OCI-LY3 (cell line): ENCODE results near the gene BCAT1.

Experiments
- H2AFZ ChIP-seq: fragments of 200-600, 300-600 bp; shearing (Covaris generic); 2 replicates; pipeline ENCODE4 v1.6.0; 2014; ENCODE audit warnings: antibody characterized with exemption, low read depth, low read length
- H3K27ac ChIP-seq: fragments of 200-600, 300-600 bp; sonication (generic); 2 replicates; pipeline ENCODE4 v1.5.1; 2014; ENCODE audit warnings: mild to moderate bottlenecking, low read length, moderate library complexity, mixed read lengths
- H3K27me3 ChIP-seq: fragments of 200-600, 300-600 bp; sonication (generic); 2 replicates; pipeline ENCODE4 v1.6.1; 2014; ENCODE audit warnings: low read depth, low read length, mixed read lengths
- H3K36me3 ChIP-seq: fragments of 200-600, 300-600 bp; sonication (generic); replicated peaks from 2 replicates; pipeline ENCODE3; 2014; ENCODE audit warnings: low read depth, low read length, mixed read lengths
- H3K4me1 ChIP-seq: fragments of 300-600, 200-600 bp; sonication (generic); 2 replicates; pipeline ENCODE4 v1.6.1; 2014; ENCODE audit warnings: low read length, mixed read lengths
- H3K4me2 ChIP-seq: fragments of 200-600, 300-600 bp; sonication (generic); 2 replicates; pipeline ENCODE4 v1.6.1; 2014; ENCODE audit warnings: low read length, mixed read lengths
- H3K4me3 ChIP-seq: fragments of 300-600, 200-600 bp; sonication (generic); 2 replicates; pipeline ENCODE4 v1.5.1; 2014; ENCODE audit warnings: antibody characterized with exemption, mild to moderate bottlenecking, low read length, moderate library complexity
- H3K79me2 ChIP-seq: fragments of 300-600, 200-600 bp; shearing (Covaris generic); 2 replicates; pipeline ENCODE4 v1.6.1; 2014; ENCODE audit warnings: mild to moderate bottlenecking, low read length, mixed read lengths
- H3K9ac ChIP-seq: fragments of 300-600, 200-600 bp; shearing (Covaris generic); 2 replicates; pipeline ENCODE4 v1.6.0; 2014; ENCODE audit warnings: mild to moderate bottlenecking, low read length, moderate library complexity
- H3K9me3 ChIP-seq: fragments of 200-600, 300-600 bp; shearing (Covaris generic); 2 replicates; pipeline ENCODE4 v1.6.1; 2014; ENCODE audit warnings: low read length, mixed read lengths; ENCODE audit not compliant: insufficient read depth
- H4K20me1 ChIP-seq: fragments of 200-600, 300-600 bp; sonication (generic); 2 replicates; pipeline ENCODE4 v1.6.1; 2016; ENCODE audit warnings: low read length, mixed read lengths; ENCODE audit not compliant: insufficient read depth
- EZH2phosphoT487 ChIP-seq: fragments of 200-600 bp; shearing (Covaris generic); IDR thresholded peaks from 2 replicates; pipeline ENCODE4 v1.6.1; 2018; ENCODE audit warnings: antibody characterized with exemption, mixed run types, low read depth
- TF ChIP-seq, protein P1 (sequence below): fragments of 200-600, 300-600 bp; sonication (generic); IDR thresholded peaks from 2 replicates; pipeline ENCODE4 v1.5.1; 2014; ENCODE audit warnings: antibody characterized with exemption, low read length, low read depth

The BCAT1 gene

DNA sequence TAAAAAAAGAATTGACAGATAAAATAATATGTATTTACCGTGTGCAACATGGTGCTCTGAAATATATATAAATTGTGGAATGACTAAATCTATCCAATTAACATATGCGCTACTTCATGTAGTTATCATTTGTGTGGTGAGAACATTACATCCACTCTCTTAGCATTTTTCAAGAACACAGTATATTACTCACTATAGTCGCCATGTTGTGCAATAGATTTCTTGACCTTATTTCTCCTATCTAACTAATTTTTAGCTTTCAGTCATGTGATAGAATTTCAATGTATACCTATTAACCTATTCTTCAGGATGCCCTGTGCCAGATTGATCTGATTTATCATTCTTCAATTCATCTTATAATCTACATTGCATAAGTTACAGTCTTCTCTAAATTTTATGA, 178.6 kb downstream of the BCAT1 start:
- H4K20me1 ChIP-seq, result no peaks in the 10 kb centered on the region
- no peak overlapping the region for H2AFZ ChIP-seq
- no peaks in the 10 kb centered on the region for H3K4me1 ChIP-seq
- no peak overlapping the region for H3K9ac ChIP-seq
- peaks cover 6% of the 10 kb centered on the region for H3K36me3 ChIP-seq
- H3K27me3 ChIP-seq, result no peaks in the 10 kb centered on the region
- H3K4me2 ChIP-seq, result no peak overlapping the region
- TF ChIP-seq, protein P1, sequence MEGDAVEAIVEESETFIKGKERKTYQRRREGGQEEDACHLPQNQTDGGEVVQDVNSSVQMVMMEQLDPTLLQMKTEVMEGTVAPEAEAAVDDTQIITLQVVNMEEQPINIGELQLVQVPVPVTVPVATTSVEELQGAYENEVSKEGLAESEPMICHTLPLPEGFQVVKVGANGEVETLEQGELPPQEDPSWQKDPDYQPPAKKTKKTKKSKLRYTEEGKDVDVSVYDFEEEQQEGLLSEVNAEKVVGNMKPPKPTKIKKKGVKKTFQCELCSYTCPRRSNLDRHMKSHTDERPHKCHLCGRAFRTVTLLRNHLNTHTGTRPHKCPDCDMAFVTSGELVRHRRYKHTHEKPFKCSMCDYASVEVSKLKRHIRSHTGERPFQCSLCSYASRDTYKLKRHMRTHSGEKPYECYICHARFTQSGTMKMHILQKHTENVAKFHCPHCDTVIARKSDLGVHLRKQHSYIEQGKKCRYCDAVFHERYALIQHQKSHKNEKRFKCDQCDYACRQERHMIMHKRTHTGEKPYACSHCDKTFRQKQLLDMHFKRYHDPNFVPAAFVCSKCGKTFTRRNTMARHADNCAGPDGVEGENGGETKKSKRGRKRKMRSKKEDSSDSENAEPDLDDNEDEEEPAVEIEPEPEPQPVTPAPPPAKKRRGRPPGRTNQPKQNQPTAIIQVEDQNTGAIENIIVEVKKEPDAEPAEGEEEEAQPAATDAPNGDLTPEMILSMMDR, result no peak
- TF ChIP-seq EZH2phosphoT487, result no peak
- H3K79me2 ChIP-seq, result no peaks in the 10 kb centered on the region
- no peak overlapping the region for H3K4me3 ChIP-seq
- H3K27ac ChIP-seq, result no peak overlapping the region
- peaks cover 14% of the 10 kb centered on the region; the same call in 1 of the 2 replicates for H3K9me3 ChIP-seq

GRCh38 chr12:24769682-24770081, 179.2 kb downstream of the BCAT1 start:
- no peak overlapping the region for H3K4me2 ChIP-seq
- H3K9me3 ChIP-seq, result peaks cover 11% of the 10 kb centered on the region; the same call in 1 of the 2 replicates
- no peak overlapping the region for H2AFZ ChIP-seq
- no peak overlapping the region for H3K9ac ChIP-seq
- no peaks in the 10 kb centered on the region for H3K4me1 ChIP-seq
- TF ChIP-seq, protein P1, result no peak
- no peak for TF ChIP-seq EZH2phosphoT487
- no peak overlapping the region for H3K27ac ChIP-seq
- peaks cover 6% of the 10 kb centered on the region for H3K36me3 ChIP-seq
- no peaks in the 10 kb centered on the region for H3K79me2 ChIP-seq
- no peak overlapping the region for H3K4me3 ChIP-seq
- no peaks in the 10 kb centered on the region for H3K27me3 ChIP-seq
- H4K20me1 ChIP-seq, result no peaks in the 10 kb centered on the region

- H3K27me3 ChIP-seq, result no peaks in the 10 kb centered on the region
- no peaks in the 10 kb centered on the region for H3K4me1 ChIP-seq
- TF ChIP-seq, protein P1, result no peak
- TF ChIP-seq EZH2phosphoT487, result no peak
- H3K79me2 ChIP-seq, result no peaks in the 10 kb centered on the region
- peaks cover 6% of the 10 kb centered on the region for H3K36me3 ChIP-seq
- no peak overlapping the region for H3K27ac ChIP-seq
- peaks cover 11% of the 10 kb centered on the region; the same call in 1 of the 2 replicates for H3K9me3 ChIP-seq
- H3K4me3 ChIP-seq, result no peak overlapping the region
- no peak overlapping the region for H2AFZ ChIP-seq
- H3K4me2 ChIP-seq, result no peak overlapping the region
- no peak overlapping the region for H3K9ac ChIP-seq
- H4K20me1 ChIP-seq, result no peaks in the 10 kb centered on the region
Observed at GRCh38 chr12:24768415-24768814, 180.5 kb downstream of the BCAT1 start.

GRCh38 chr12:24767016-24767415, 181.9 kb downstream of the BCAT1 start:
- Histone ChIP-seq H3K4me1 (no peaks in the 10 kb centered on the region), H2AFZ (no peak overlapping the region), H4K20me1 (no peaks in the 10 kb centered on the region), H3K27me3 (no peaks in the 10 kb centered on the region), H3K36me3 (peaks cover 6% of the 10 kb centered on the region), H3K79me2 (no peaks in the 10 kb centered on the region), H3K9me3 (peaks cover 11% of the 10 kb centered on the region; the same call in 1 of the 2 replicates), H3K4me3 (no peak overlapping the region), H3K27ac (no peak overlapping the region), H3K9ac (no peak overlapping the region), H3K4me2 (no peak overlapping the region)
- no peak for TF ChIP-seq EZH2phosphoT487
- TF ChIP-seq, protein P1, result no peak
